Suprapubic skin (tissue), 4 donors: ENCODE measurements around the gene ATP8B1.

ENCODE experiments used
- CTCF ChIP-seq, 2 donors: fragments of 200-600 bp in 1 of 2; fragments of 450-650 bp in 1 of 2; sonication (generic) in 1 of 2; IDR thresholded peaks; one replicate each; pipeline ENCODE4 v1.5.1; 2016 to 2019; ENCODE audit warnings: antibody characterized with exemption in 2 of 2, mild to moderate bottlenecking in 1 of 2, moderate library complexity in 1 of 2
- POLR2A ChIP-seq, 2 donors: fragments of 450-650 bp; IDR thresholded peaks; one replicate each; pipeline ENCODE4 v1.6.1; 2017; ENCODE audit warnings: antibody characterized with exemption in 2 of 2, mild to moderate bottlenecking in 2 of 2, moderate library complexity in 2 of 2
- POLR2AphosphoS5 ChIP-seq, 3 donors: sonication (generic); formaldehyde crosslinking; IDR thresholded peaks; one replicate each; pipeline ENCODE4 v1.6.1; 2017; ENCODE audit warnings: antibody characterized with exemption in 3 of 3

- no peak for TF ChIP-seq CTCF (IDR thresholded peaks at IDR 0.05)
- no peak for TF ChIP-seq POLR2A (IDR thresholded peaks at IDR 0.05)
- TF ChIP-seq POLR2AphosphoS5 (IDR thresholded peaks at IDR 0.05): no peak
Observed at GRCh38 chr18:57789759-57790158, 13.4 kb downstream of the ATP8B1 start.
